Measurements from ENCODE around the gene STAMBPL1. TPM values are rescaled to one million over a fixed set of nuclear protein-coding genes. Genes with fewer than 3 reads are reported as not detected.

STAMBPL1 gene
- 19.1 TPM for total RNA-seq

DNA sequence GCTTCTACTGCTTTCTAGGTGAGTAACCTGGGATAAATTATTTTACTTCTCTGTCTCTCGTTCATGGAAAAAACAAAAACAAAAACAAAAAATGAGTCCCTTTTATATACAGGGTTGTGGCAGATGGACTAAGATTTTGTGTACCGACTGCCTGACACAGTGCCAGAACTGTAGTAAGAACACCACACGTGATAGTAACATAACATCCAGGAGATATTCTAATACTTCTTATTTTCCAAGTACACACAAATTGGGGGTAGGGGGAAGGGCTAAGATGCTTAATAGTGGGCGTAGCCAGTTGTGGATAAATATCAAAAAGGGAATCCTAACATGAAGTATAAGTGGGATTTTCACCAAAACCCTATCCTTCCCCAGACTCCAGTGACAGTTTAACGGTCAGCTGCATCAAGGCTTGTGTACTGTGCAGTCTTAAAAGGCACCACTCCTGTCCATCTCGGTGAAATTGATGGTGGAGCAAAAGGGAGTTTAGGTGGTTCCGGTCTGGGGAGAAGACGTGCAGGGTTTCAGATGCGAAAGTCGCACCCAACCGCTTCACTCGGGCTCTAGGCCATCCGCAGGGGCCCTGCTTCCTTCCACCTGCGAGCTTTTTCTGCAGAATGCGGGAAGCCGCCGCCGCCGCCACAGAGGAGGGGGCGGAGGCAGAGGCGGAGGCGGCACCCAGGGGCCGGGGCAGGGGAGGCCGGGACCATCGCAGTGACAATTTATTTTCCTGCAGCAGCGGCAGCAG lies at the start of gene STAMBPL1:
Gene STAMBPL1, plus strand, starts transcription at position 712 of the 748 bp plus-strand sequence. CDS start 21,464 bp downstream, outside the sequence.

DNA sequence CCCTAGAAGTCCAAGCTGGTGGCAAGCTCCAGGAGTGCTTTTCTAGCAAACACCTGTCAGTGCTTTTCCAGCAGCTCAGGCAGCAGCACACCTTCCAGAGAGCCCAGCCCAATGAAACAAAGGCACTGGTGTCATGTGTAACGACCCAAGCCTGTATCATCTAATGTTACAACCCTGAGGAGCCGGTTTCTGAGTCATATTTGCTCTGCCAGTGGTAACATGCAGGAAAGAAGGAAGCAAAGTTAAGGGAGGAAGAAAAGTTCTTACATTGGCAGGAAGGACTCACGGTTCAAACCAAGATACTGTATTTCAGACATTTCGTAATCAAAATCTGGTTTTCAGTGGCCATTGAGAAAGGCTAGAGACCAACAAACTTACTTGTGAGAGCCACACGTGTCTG lies 28.3 kb upstream of the STAMBPL1 start, which contains the start of gene ANKRD22:
Gene ANKRD22, minus strand, starts transcription at position 139 of the 400 bp plus-strand sequence. CDS start 237 bp downstream, outside the sequence.

DNA sequence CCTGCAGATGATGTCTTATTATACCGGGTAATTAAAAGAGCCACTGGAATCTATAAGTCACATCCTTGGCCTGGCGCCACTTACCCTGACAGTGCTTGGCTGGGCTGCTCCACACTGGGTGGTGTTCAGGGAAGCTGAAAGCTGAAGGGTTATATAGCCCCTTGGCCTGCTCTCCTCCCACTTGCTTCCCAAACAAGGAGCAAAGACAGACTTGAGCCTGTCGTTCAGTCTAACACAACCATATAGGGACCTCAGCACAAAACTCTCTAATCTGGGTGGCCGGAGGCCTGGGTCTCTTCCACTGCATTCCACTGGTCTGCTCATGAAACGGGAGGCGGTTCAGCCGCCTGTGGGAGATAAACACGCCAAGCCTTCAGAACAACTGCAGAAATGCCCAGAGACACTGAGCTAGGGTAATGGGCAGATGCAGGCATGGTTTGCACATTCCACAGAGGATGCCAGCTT lies 72.6 kb downstream of the STAMBPL1 start, which contains the start of gene ACTA2:
Gene ACTA2, minus strand, starts transcription at position 127 of the 465 bp plus-strand sequence. CDS start 3,843 bp downstream, outside the sequence.

Other genes starting within 250 kb of the STAMBPL1 start
- gene LIPF, start 215.8 kb upstream of the STAMBPL1 start, total RNA-seq: not detected
- not detected for gene LIPK, start 174.0 kb upstream of the STAMBPL1 start, total RNA-seq
- gene LIPN, start 120.2 kb upstream of the STAMBPL1 start, total RNA-seq: not detected
- gene LIPM, start 77.5 kb upstream of the STAMBPL1 start, total RNA-seq: not detected
- 0.46 TPM for gene ANKRD22, start 28.4 kb upstream of the STAMBPL1 start, total RNA-seq
- 14.8 TPM for gene ACTA2, start 72.5 kb downstream of the STAMBPL1 start, total RNA-seq
- 2.5 TPM for gene FAS, start 110.6 kb downstream of the STAMBPL1 start, total RNA-seq

All from diencephalon (tissue), 1 donor.